CD14-positive monocyte (primary cell): ENCODE results near the gene OR2T12. TPM values are rescaled to one million over a fixed set of nuclear protein-coding genes. Genes with fewer than 3 reads are reported as not detected.

Experiments used
- DNase-seq, 3 donors: peaks; one replicate each; pipeline ENCODE4 v3.0.0-alpha.2; 2011 to 2022
- H2AFZ ChIP-seq: 2 replicates; pipeline ENCODE4 v1.6.0; 2012; ENCODE audit warnings: mild to moderate bottlenecking, low read depth, low read length, inconsistent platforms; ENCODE audit not compliant: insufficient read depth, poor library complexity, severe bottlenecking
- H3K27ac ChIP-seq, 2 donors: 1 replicate in 1 of 2; 2 replicates in 1 of 2; pipeline ENCODE4 v1.5.1; 2012 to 2013; ENCODE audit warnings: low read length in 2 of 2, control low read depth in 1 of 2, inconsistent platforms in 1 of 2, low read depth in 1 of 2, mild to moderate bottlenecking in 1 of 2
- H3K27me3 ChIP-seq, 2 donors: one replicate each; pipeline versions ENCODE4 v1.6.0 to v1.6.1; 2011 to 2013; ENCODE audit warnings: low read length in 2 of 2; ENCODE audit not compliant: control insufficient read depth in 2 of 2, insufficient read depth in 2 of 2
- H3K36me3 ChIP-seq, 2 donors: replicated peaks in 1 of 2; 1 replicate in 1 of 2; 2 replicates in 1 of 2; pipeline versions ENCODE4 v1.5.1 to v1.6.1; 2012 to 2013; ENCODE audit warnings: low read length in 2 of 2, control low read depth in 1 of 2, inconsistent platforms in 1 of 2, mild to moderate bottlenecking in 1 of 2; ENCODE audit not compliant: insufficient read depth in 2 of 2, control insufficient read depth in 1 of 2
- H3K4me1 ChIP-seq, 2 donors: 1 replicate in 1 of 2; 2 replicates in 1 of 2; pipeline versions ENCODE4 v1.5.1 to v1.6.1; 2012 to 2013; ENCODE audit warnings: low read length in 2 of 2, control low read depth in 1 of 2, inconsistent platforms in 1 of 2, mild to moderate bottlenecking in 1 of 2, moderate library complexity in 1 of 2; ENCODE audit not compliant: insufficient read depth in 2 of 2, control insufficient read depth in 1 of 2
- H3K4me2 ChIP-seq: replicated peaks from 2 replicates; pipeline ENCODE3; 2012; ENCODE audit warnings: low read length, moderate library complexity, mild to moderate bottlenecking; ENCODE audit not compliant: poor library complexity, severe bottlenecking; ENCODE audit errors: extremely low read depth
- H3K4me3 ChIP-seq, 3 experiments: fragments of 200-600 bp in 1 of 3; sonication (generic) in 1 of 3; replicated peaks in 1 of 3; 1 replicate in 2 of 3; 2 replicates in 1 of 3; pipeline ENCODE4 v1.5.1; 2011 to 2013; ENCODE audit warnings: low read length in 3 of 3, mild to moderate bottlenecking in 3 of 3, control low read depth in 2 of 3, low read depth in 2 of 3, inconsistent platforms in 1 of 3, moderate library complexity in 1 of 3
- H3K79me2 ChIP-seq: 2 replicates; pipeline ENCODE4 v1.6.0; 2012; ENCODE audit warnings: mild to moderate bottlenecking, control low read depth, inconsistent platforms, low read length, moderate library complexity; ENCODE audit not compliant: insufficient read depth
- H3K9ac ChIP-seq: 2 replicates; pipeline ENCODE4 v1.6.0; 2017; ENCODE audit warnings: low read length, mild to moderate bottlenecking; ENCODE audit not compliant: insufficient read depth, poor library complexity, severe bottlenecking
- H3K9me3 ChIP-seq, 2 donors: replicated peaks in 1 of 2; 1 replicate in 1 of 2; 2 replicates in 1 of 2; pipeline versions ENCODE4 v1.5.1 to v1.6.1; 2012 to 2013; ENCODE audit warnings: low read length in 2 of 2, control low read depth in 1 of 2; ENCODE audit not compliant: control insufficient read depth in 1 of 2, insufficient read depth in 1 of 2
- H4K20me1 ChIP-seq: 2 replicates; pipeline ENCODE4 v1.6.0; 2012; ENCODE audit warnings: mild to moderate bottlenecking, low read length, control low read depth, moderate library complexity; ENCODE audit not compliant: insufficient read depth
- H3K27ac Mint-ChIP-seq, 7 donors: one replicate each; pipeline ENCODE4 v1.8.0; 2020; ENCODE audit warnings: mild to moderate bottlenecking in 7 of 7, mixed read lengths in 7 of 7, moderate library complexity in 6 of 7, inconsistent platforms in 2 of 7
- H3K27me3 Mint-ChIP-seq, 3 donors: one replicate each; pipeline ENCODE4 v1.8.0; 2021 to 2022; ENCODE audit warnings: low read depth in 3 of 3, mild to moderate bottlenecking in 3 of 3, mixed read lengths in 3 of 3, moderate library complexity in 3 of 3, inconsistent platforms in 1 of 3
- H3K36me3 Mint-ChIP-seq, 2 donors: one replicate each; pipeline ENCODE4 v1.8.0; 2020; ENCODE audit warnings: mixed read lengths in 2 of 2, inconsistent platforms in 1 of 2, mild to moderate bottlenecking in 1 of 2
- H3K4me1 Mint-ChIP-seq: one replicate; pipeline ENCODE4 v1.8.0; 2020; ENCODE audit warnings: mild to moderate bottlenecking, mixed read lengths
- H3K4me3 Mint-ChIP-seq, 2 donors: one replicate each; pipeline ENCODE4 v1.8.0; 2020; ENCODE audit warnings: mild to moderate bottlenecking in 2 of 2, mixed read lengths in 2 of 2, moderate library complexity in 1 of 2
- H3K9me3 Mint-ChIP-seq, 7 donors: one replicate each; pipeline ENCODE4 v1.8.0; 2020 to 2022; ENCODE audit warnings: mixed read lengths in 7 of 7, mild to moderate bottlenecking in 6 of 7, moderate library complexity in 6 of 7, inconsistent platforms in 2 of 7
- CTCF ChIP-seq: fragments of 200-600 bp; IDR thresholded peaks from one replicate; pipeline ENCODE4 v1.8.0; 2022; ENCODE audit warnings: antibody characterized with exemption, mild to moderate bottlenecking
- WGBS: methylation state at CpG from one replicate; pipeline ENCODE4 v1.1.5; 2013; ENCODE audit warnings: missing lambda C conversion rate; ENCODE audit not compliant: insufficient coverage; 5-methylcytosine and 5-hydroxymethylcytosine counted together
- intact Hi-C, 2 donors: fragments of 100-400 bp; cut with micrococcal nuclease; formaldehyde crosslinking; loops; one replicate each; pipeline versions ENCODE4 v1.15.0 to v1.15.1; 2023
- polyA plus RNA-seq, 3 donors: library from polyadenylated mRNA; depleted of rRNA in 1 of 3; unstranded in 2 of 3; stranded (reverse) in 1 of 3; fragments of 300-500 nt in 2 of 3; fragments of >200 nt in 1 of 3; fragmentation: Illumina TruSeq in 2 of 3; gene quantifications; 1 replicate in 2 of 3; 2 replicates in 1 of 3; pipeline ENCODE4 v1.2.3, GENCODE V29; 2012 to 2021

Gene OR2T12
- polyA plus RNA-seq, 3 donors: not detected

GRCh38 chr1:248243204-248243603 lies 60.0 kb downstream of the OR2T12 start:
- H3K9me3 Mint-ChIP-seq: no peaks in the 10 kb centered on the region
- peak overlapping the region in 1 of 2 donors; percentile 82 for H3K4me3 Mint-ChIP-seq
- TF ChIP-seq CTCF: peak; percentile 85
- DNase-seq: peak; percentile 19 to 36 (median 35)
- H3K27me3 ChIP-seq: no peaks in the 10 kb centered on the region
- peaks cover 0 to 4% (median 2%) of the 10 kb centered on the region in 3 donors for H3K27me3 Mint-ChIP-seq
- WGBS: no CpG with 5 or more reads among the region's 14 CpGs
- intact Hi-C loops: loop anchor here in 1 of 2 donors (5.0 kb wide), 1 partner anchor 564 kb away; no protein-coding TSS in a partner anchor
- no peak overlapping the region for H3K9ac ChIP-seq
- no peaks in the 10 kb centered on the region for H3K79me2 ChIP-seq
- peaks cover 26% of the 10 kb centered on the region for H3K4me1 Mint-ChIP-seq
- no peaks in the 10 kb centered on the region for H3K9me3 ChIP-seq
- H3K27ac Mint-ChIP-seq: peak overlapping the region in 1 of 7 donors; percentile 75
- no peak overlapping the region for H3K27ac ChIP-seq
- no peaks in the 10 kb centered on the region for H3K36me3 ChIP-seq
- peak overlapping the region; percentile 41 for H3K4me2 ChIP-seq
- no peaks in the 10 kb centered on the region for H4K20me1 ChIP-seq
- no peaks in the 10 kb centered on the region for H3K36me3 Mint-ChIP-seq
- peaks cover 13 to 16% of the 10 kb centered on the region in 2 donors for H3K4me1 ChIP-seq
- H2AFZ ChIP-seq: peak overlapping the region; percentile 19
- H3K4me3 ChIP-seq: no peak overlapping the region

Other genes with a start within 250 kb of the OR2T12 start
- gene OR2L13, start 208.2 kb downstream of the OR2T12 start, polyA plus RNA-seq: not detected
- not detected for gene OR2M5, start 158.3 kb downstream of the OR2T12 start, polyA plus RNA-seq
- gene OR2M2, start 128.6 kb downstream of the OR2T12 start, polyA plus RNA-seq: not detected
- gene OR2M3, start 106.2 kb downstream of the OR2T12 start, polyA plus RNA-seq: not detected
- not detected for gene OR2M4, start 72.0 kb downstream of the OR2T12 start, polyA plus RNA-seq
- gene OR2T33, start 25.4 kb downstream of the OR2T12 start, polyA plus RNA-seq: not detected
- not detected for gene OR2M7, start 21.1 kb upstream of the OR2T12 start, polyA plus RNA-seq
- not detected for gene OR14C36, start 45.4 kb upstream of the OR2T12 start, polyA plus RNA-seq
- not detected for gene OR2T4, start 58.2 kb upstream of the OR2T12 start, polyA plus RNA-seq
- gene OR2T6, start 72.3 kb upstream of the OR2T12 start, polyA plus RNA-seq: not detected
- gene OR2T1, start 99.6 kb upstream of the OR2T12 start, polyA plus RNA-seq: not detected
- not detected for gene OR2T2, start 142.2 kb upstream of the OR2T12 start, polyA plus RNA-seq
- gene OR2T3, start 169.9 kb upstream of the OR2T12 start, polyA plus RNA-seq: under 1 TPM in 1 of 3 donors, not detected in 2; 0.08 TPM
- not detected for gene OR2T5, start 185.2 kb upstream of the OR2T12 start, polyA plus RNA-seq
- not detected for gene OR2G6, start 204.6 kb upstream of the OR2T12 start, polyA plus RNA-seq